Astrocyte (in vitro differentiated cells and primary cell): ENCODE results near the gene THRA. TPM values are rescaled to one million over a fixed set of nuclear protein-coding genes. Genes with fewer than 3 reads are reported as not detected.

Source experiments
- DNase-seq: peaks from one replicate; pipeline ENCODE4 v3.0.0-alpha.2; 2010; ENCODE audit warnings: low read depth
- FAIRE-seq: peaks from 2 replicates; lab custom pipeline; 2011; peaks lifted over from hg19 to GRCh38; lab: Jason Lieb, UNC
- H2AFZ ChIP-seq: 2 replicates; pipeline ENCODE4 v1.6.0; 2012; ENCODE audit warnings: low read depth, low read length, inconsistent platforms
- H3K27ac ChIP-seq: 2 replicates; pipeline ENCODE4 v1.5.1; 2011; ENCODE audit warnings: low read depth, low read length, inconsistent platforms
- H3K27me3 ChIP-seq: 2 replicates; pipeline ENCODE4 v1.6.0; 2011; ENCODE audit warnings: low read length, inconsistent platforms; ENCODE audit not compliant: insufficient read depth
- H3K36me3 ChIP-seq: 2 replicates; pipeline ENCODE4 v1.5.1; 2011; ENCODE audit warnings: low read length, inconsistent platforms; ENCODE audit not compliant: insufficient read depth
- H3K4me1 ChIP-seq: 2 replicates; pipeline ENCODE4 v1.5.1; 2011; ENCODE audit warnings: low read length, inconsistent platforms; ENCODE audit not compliant: insufficient read depth
- H3K4me2 ChIP-seq: 2 replicates; pipeline ENCODE4 v1.6.0; 2012; ENCODE audit warnings: low read length, inconsistent platforms
- H3K4me3 ChIP-seq: 2 replicates; pipeline ENCODE4 v1.5.1; 2011; ENCODE audit warnings: low read depth, mild to moderate bottlenecking, low read length, inconsistent platforms; ENCODE audit not compliant: insufficient read depth
- H3K79me2 ChIP-seq: 2 replicates; pipeline ENCODE4 v1.6.0; 2012; ENCODE audit warnings: mild to moderate bottlenecking, low read length, inconsistent platforms; ENCODE audit not compliant: insufficient read depth
- H3K9ac ChIP-seq: 2 replicates; pipeline ENCODE4 v1.6.0; 2012; ENCODE audit warnings: mild to moderate bottlenecking, low read length, inconsistent platforms
- H3K9me3 ChIP-seq: 2 replicates; pipeline ENCODE4 v1.5.1; 2012; ENCODE audit warnings: low read depth, mild to moderate bottlenecking, low read length, inconsistent platforms; ENCODE audit not compliant: insufficient read depth
- H4K20me1 ChIP-seq: 2 replicates; pipeline ENCODE4 v1.6.0; 2012; ENCODE audit warnings: low read length, inconsistent platforms; ENCODE audit not compliant: insufficient read depth
- H3K27ac Mint-ChIP-seq: one replicate; pipeline ENCODE4 v1.8.0; 2021; ENCODE audit warnings: mild to moderate bottlenecking, mixed read lengths; ENCODE audit not compliant: unreplicated experiment
- H3K27me3 Mint-ChIP-seq: one replicate; pipeline ENCODE4 v1.8.0; 2021; ENCODE audit warnings: low read depth, mixed read lengths; ENCODE audit not compliant: unreplicated experiment
- H3K36me3 Mint-ChIP-seq: one replicate; pipeline ENCODE4 v1.8.0; 2021; ENCODE audit warnings: low read depth, mixed read lengths; ENCODE audit not compliant: unreplicated experiment
- H3K4me1 Mint-ChIP-seq: one replicate; pipeline ENCODE4 v1.8.0; 2021; ENCODE audit warnings: low read depth, mixed read lengths; ENCODE audit not compliant: unreplicated experiment
- H3K4me3 Mint-ChIP-seq: one replicate; pipeline ENCODE4 v1.8.0; 2021; ENCODE audit warnings: mild to moderate bottlenecking, moderate library complexity, mixed read lengths; ENCODE audit not compliant: unreplicated experiment
- H3K9me3 Mint-ChIP-seq: one replicate; pipeline ENCODE4 v1.8.0; 2021; ENCODE audit warnings: mild to moderate bottlenecking, mixed read lengths; ENCODE audit not compliant: unreplicated experiment
- EZH2 ChIP-seq: IDR thresholded peaks from 2 replicates; pipeline ENCODE4 v1.6.1; 2012; ENCODE audit warnings: mild to moderate bottlenecking, low read length, inconsistent platforms; ENCODE audit not compliant: insufficient read depth
- total RNA-seq: library from RNA; stranded (reverse); gene quantifications from 2 replicates; pipeline ENCODE4 v1.2.1, GENCODE V29; 2021
- TF ChIP-seq, protein P1 (sequence below): IDR thresholded peaks from 2 replicates; pipeline ENCODE4 v1.5.1; 2011; ENCODE audit warnings: low read depth, mild to moderate bottlenecking, inconsistent platforms, low read length, moderate library complexity; ENCODE audit not compliant: insufficient read depth

Gene THRA
- total RNA-seq, 1 donor from 2014 or later, result 16.7 TPM

DNA sequence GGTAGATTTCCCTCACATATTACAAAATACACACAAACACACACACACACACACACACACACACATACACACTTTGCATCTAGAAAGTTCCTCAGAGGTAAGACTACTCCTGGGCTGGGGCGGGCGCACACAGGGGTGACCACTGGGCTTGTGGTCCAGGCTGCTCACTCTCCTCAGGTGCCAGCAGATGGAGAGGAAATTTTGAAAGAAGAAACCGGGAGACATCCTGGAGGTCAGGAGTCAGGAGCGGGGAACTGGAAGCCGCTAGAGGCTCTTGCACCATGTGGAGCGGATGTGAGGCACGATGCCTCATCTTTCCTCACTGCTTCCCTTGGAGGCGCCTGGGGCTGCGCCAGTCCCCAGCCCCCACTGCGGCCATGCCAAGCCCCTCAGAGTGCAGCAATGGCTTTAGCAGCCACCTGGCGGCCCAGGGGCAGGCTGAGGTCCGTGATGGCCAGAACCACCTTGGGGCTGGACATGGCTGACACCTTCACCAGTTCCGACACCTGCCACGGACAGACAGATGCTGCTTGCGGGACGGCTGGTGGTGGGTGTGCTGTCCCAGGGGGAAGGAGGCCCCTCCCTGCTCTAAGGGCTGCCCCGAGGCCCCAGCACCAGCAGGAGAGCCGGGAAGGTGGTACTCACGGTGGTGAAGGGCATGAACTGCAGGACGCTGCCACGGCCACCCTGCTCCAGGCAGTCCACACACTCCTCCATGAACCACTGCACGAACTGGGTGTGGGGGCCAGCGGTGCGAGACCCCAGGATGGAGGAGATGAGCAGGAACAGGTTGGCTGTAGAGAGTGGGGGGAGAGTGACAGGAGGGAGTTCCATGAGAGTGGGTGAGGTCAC is 43.4 kb upstream of the THRA start:
- H3K4me3 Mint-ChIP-seq, result no peak overlapping the region
- Histone ChIP-seq H3K4me2 (peak overlapping the region; percentile 61), H3K9me3 (no peaks in the 10 kb centered on the region), H3K36me3 (peaks cover 7% of the 10 kb centered on the region), H2AFZ (no peak overlapping the region), H3K79me2 (no peaks in the 10 kb centered on the region), H3K4me3 (no peak overlapping the region), H3K9ac (peak overlapping the region; percentile 39), H3K27me3 (no peaks in the 10 kb centered on the region), H4K20me1 (peaks cover 4% of the 10 kb centered on the region), H3K27ac (peak overlapping the region; percentile 56), H3K4me1 (peaks cover 47% of the 10 kb centered on the region)
- H3K27me3 Mint-ChIP-seq, result no peaks in the 10 kb centered on the region
- H3K9me3 Mint-ChIP-seq, result no peaks in the 10 kb centered on the region
- H3K36me3 Mint-ChIP-seq, result peaks cover 13% of the 10 kb centered on the region
- TF ChIP-seq EZH2, result no peak
- TF ChIP-seq, protein P1, sequence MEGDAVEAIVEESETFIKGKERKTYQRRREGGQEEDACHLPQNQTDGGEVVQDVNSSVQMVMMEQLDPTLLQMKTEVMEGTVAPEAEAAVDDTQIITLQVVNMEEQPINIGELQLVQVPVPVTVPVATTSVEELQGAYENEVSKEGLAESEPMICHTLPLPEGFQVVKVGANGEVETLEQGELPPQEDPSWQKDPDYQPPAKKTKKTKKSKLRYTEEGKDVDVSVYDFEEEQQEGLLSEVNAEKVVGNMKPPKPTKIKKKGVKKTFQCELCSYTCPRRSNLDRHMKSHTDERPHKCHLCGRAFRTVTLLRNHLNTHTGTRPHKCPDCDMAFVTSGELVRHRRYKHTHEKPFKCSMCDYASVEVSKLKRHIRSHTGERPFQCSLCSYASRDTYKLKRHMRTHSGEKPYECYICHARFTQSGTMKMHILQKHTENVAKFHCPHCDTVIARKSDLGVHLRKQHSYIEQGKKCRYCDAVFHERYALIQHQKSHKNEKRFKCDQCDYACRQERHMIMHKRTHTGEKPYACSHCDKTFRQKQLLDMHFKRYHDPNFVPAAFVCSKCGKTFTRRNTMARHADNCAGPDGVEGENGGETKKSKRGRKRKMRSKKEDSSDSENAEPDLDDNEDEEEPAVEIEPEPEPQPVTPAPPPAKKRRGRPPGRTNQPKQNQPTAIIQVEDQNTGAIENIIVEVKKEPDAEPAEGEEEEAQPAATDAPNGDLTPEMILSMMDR, result no peak
- DNase-seq (peak; percentile 64), FAIRE-seq (no peak)
- peaks cover 13% of the 10 kb centered on the region for H3K4me1 Mint-ChIP-seq
- peak overlapping the region; percentile 34 for H3K27ac Mint-ChIP-seq

DNA sequence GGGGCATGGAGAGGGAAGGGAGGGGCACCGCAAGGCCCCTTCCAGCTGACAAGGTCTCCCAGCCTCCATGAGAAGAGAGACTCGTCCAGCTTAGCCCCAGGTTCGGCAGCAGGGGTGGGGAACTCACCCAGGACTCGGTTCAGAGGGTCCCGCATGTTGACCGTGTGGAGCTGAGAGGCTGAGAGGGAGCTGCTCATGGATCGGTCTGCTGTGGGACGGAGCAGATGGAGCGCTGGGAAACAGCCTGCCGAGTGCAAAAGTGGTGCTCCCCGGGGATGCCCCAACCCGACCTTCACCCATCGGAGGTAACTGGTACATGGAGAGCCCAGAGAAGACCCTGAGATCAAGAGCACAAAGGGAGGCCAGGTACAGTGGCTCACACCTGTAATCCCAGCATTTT is 42.6 kb upstream of the THRA start:
- H2AFZ ChIP-seq, result no peak overlapping the region
- no peak overlapping the region for H3K4me3 Mint-ChIP-seq
- peaks cover 4% of the 10 kb centered on the region for H4K20me1 ChIP-seq
- no peaks in the 10 kb centered on the region for H3K79me2 ChIP-seq
- DNase-seq (no peak), FAIRE-seq (no peak)
- no peak overlapping the region for H3K4me3 ChIP-seq
- peaks cover 47% of the 10 kb centered on the region for H3K4me1 ChIP-seq
- no peaks in the 10 kb centered on the region for H3K27me3 ChIP-seq
- H3K27me3 Mint-ChIP-seq, result no peaks in the 10 kb centered on the region
- peak overlapping the region; percentile 69 for H3K27ac Mint-ChIP-seq
- H3K9ac ChIP-seq, result no peak overlapping the region
- peaks cover 13% of the 10 kb centered on the region for H3K4me1 Mint-ChIP-seq
- H3K9me3 ChIP-seq, result no peaks in the 10 kb centered on the region
- H3K27ac ChIP-seq, result no peak overlapping the region
- peaks cover 13% of the 10 kb centered on the region for H3K36me3 Mint-ChIP-seq
- no peak overlapping the region for H3K4me2 ChIP-seq
- peaks cover 7% of the 10 kb centered on the region for H3K36me3 ChIP-seq
- TF ChIP-seq, protein P1, result no peak
- no peak for TF ChIP-seq EZH2
- H3K9me3 Mint-ChIP-seq, result no peaks in the 10 kb centered on the region
